HG02943 (cell line): ENCODE results near the gene ITGA11.

Source experiments
- ATAC-seq: cut with Tn5 transposase; IDR thresholded peaks from one replicate; pipeline ENCODE4 v1.9.1; 2021; ENCODE audit warnings: mild to moderate bottlenecking, low read depth, moderate library complexity; ENCODE audit not compliant: unreplicated experiment

ITGA11 gene

GRCh38 chr15:68249058-68249713 is 182.8 kb downstream of the ITGA11 start:
- no peak for ATAC-seq
